ENCODE data around the gene AGTRAP. TPM values are rescaled to one million over a fixed set of nuclear protein-coding genes. Genes with fewer than 3 reads are reported as not detected.

The AGTRAP gene
- total and polyA plus RNA-seq, 2 of the 8 experiments (the other 6 are each of a cell fraction or from before 2014, with no cell fraction given): 69.7 to 192 TPM

GRCh38 chr1:11719313-11720032 lies 16.5 kb upstream of the AGTRAP start (continued):
- TF ChIP-seq EZH2 (IDR thresholded peaks at IDR 0.05; ENCODE audit: low read depth, low read length, severe bottlenecking) (no peak), ATF2 (IDR thresholded peaks at IDR 0.05; ENCODE audit: low read length) (no peak), CTCF (IDR thresholded peaks at IDR 0.05; ENCODE audit: control extremely low read depth in 1 of 3, insufficient read depth in 1 of 3, low read depth in 1 of 3, low read length in 3 of 3) (peak; percentile 78 to 92 (median 84)), TAF7 (optimal IDR thresholded peaks at IDR 0.05; ENCODE audit: borderline replicate concordance, low read depth, low read length) (no peak), GABPA (IDR thresholded peaks at IDR 0.05; ENCODE audit: borderline replicate concordance, insufficient read depth, low read length) (0 out of 2 replicates have a peak, but pooled peaks have one; percentile 7), MAFK (IDR thresholded peaks at IDR 0.05; ENCODE audit: low read depth, low read length) (no peak), ASH2L (IDR thresholded peaks at IDR 0.05; ENCODE audit: low read length) (peak; percentile 61), TEAD4 (IDR thresholded peaks at IDR 0.05; ENCODE audit: low read depth, low read length) (no peak), KDM4A (IDR thresholded peaks at IDR 0.05; ENCODE audit: low read depth, low read length, severe bottlenecking) (no peak), KDM1A (IDR thresholded peaks at IDR 0.05; ENCODE audit: borderline replicate concordance, low read length) (no peak; the same call in 1 of the 2 replicates), BRCA1 (IDR thresholded peaks at IDR 0.05; ENCODE audit: low read depth, low read length) (no peak), CTBP2 (IDR thresholded peaks at IDR 0.05; ENCODE audit: borderline replicate concordance, insufficient read depth, insufficient read length, low read length) (no peak), POLR2A (IDR thresholded peaks at IDR 0.05; ENCODE audit: control extremely low read depth in 1 of 2, low read depth in 2 of 2, low read length in 2 of 2) (no peak), RFX5 (IDR thresholded peaks at IDR 0.05; ENCODE audit: borderline replicate concordance, low read depth, low read length) (no peak), MAX (IDR thresholded peaks at IDR 0.05) (peak; percentile 69), HDAC6 (IDR thresholded peaks at IDR 0.05; ENCODE audit: low read depth, low read length) (no peak), RAD21 (IDR thresholded peaks at IDR 0.05 in 1 of 2, conservative IDR thresholded peaks at IDR 0.05 in 1 of 2; ENCODE audit: low read depth in 2 of 2, low read length in 2 of 2) (peak; percentile 90 to 91), CBX8 (IDR thresholded peaks at IDR 0.05; ENCODE audit: borderline replicate concordance, low read depth, low read length) (no peak), SIRT6 (IDR thresholded peaks at IDR 0.05; ENCODE audit: low read length) (no peak)

All from H1 (cell line).